ENCODE measurements around the gene SPAG4.

DNA sequence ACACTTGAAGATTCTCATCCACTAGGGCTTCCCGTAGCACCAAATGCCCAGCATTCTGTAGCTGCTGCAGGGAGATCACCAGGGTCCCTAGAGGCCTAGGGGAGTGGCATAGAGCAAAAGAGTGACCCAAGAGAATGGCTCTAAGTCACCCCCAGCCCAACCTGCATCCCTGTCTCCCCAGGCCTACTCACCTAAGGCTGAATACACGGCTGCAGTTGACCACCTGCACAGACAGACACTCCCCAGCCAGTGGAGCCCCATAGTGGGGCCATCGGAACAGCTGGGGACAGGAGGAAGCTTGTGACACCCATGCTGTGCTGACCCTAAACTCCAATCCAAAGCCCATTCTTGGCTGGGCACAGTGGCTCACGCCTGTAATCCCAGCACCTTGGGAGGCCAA lies 9.5 kb upstream of the SPAG4 start:
- TF ChIP-seq, protein P1, sequence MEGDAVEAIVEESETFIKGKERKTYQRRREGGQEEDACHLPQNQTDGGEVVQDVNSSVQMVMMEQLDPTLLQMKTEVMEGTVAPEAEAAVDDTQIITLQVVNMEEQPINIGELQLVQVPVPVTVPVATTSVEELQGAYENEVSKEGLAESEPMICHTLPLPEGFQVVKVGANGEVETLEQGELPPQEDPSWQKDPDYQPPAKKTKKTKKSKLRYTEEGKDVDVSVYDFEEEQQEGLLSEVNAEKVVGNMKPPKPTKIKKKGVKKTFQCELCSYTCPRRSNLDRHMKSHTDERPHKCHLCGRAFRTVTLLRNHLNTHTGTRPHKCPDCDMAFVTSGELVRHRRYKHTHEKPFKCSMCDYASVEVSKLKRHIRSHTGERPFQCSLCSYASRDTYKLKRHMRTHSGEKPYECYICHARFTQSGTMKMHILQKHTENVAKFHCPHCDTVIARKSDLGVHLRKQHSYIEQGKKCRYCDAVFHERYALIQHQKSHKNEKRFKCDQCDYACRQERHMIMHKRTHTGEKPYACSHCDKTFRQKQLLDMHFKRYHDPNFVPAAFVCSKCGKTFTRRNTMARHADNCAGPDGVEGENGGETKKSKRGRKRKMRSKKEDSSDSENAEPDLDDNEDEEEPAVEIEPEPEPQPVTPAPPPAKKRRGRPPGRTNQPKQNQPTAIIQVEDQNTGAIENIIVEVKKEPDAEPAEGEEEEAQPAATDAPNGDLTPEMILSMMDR (IDR thresholded peaks at IDR 0.05; ENCODE audit: low read length) = no peak
- TF ChIP-seq EZH2 (optimal IDR thresholded peaks at IDR 0.05; ENCODE audit: low read depth, low read length) (no peak), EZH2phosphoT487 (IDR thresholded peaks at IDR 0.05; ENCODE audit: low read length) (no peak)
